ENCODE measurements around the gene ATF4. TPM values are rescaled to one million over a fixed set of nuclear protein-coding genes. Genes with fewer than 3 reads are reported as not detected.

Gene ATF4
- total and polyA plus RNA-seq, 7 donors: 246 to 1,369 (median 839) TPM

DNA sequence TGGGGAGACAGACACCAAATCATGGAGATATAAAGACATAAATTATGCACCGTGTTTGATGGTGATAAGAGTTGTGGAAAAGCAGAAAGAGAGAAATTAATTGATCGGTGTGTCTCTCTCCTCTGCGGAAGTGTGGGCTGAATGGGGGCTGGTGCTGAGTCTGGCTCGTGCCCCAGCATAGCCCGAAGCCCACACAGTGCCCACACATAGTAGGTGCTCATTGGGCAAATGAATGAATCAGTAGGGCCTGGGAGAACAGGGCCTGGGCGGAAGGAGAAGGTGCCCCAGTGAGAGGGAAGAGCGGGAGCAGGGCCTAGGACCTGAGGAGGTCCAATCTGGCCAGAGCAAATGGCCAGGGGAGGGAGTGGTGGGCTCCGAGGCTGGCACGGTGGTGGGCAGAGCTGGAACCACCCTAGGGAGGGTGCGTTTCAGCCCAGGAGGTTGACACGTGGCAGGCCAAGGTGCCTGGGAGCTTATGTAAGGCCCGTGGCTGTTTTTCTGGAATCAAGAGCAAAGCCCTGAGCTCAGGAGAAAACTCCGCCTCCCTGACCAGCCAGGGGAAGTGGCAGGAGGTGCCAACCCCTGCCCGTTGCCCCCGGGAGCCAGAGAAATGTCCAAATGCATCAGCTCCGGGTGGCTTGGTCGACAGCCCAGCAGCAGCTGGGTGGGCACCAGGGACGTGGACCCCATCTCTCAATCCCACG, 48.1 kb downstream of the ATF4 start:
- peaks cover 0 to 12% (median 2%) of the 10 kb centered on the region in 3 donors for H3K27me3 ChIP-seq (ENCODE audit: insufficient read depth in 3 of 3, low read length in 2 of 3)
- H3K4me1 ChIP-seq: no peaks in the 10 kb centered on the region
- DNase-seq: no peak
- H3K27ac ChIP-seq: no peak overlapping the region
- 57 to 63% (median 60%) methylated on average over 19 of the region's 19 CpGs for WGBS, 3 donors
- no peak overlapping the region for H3K4me3 ChIP-seq
- TF ChIP-seq, protein P1, sequence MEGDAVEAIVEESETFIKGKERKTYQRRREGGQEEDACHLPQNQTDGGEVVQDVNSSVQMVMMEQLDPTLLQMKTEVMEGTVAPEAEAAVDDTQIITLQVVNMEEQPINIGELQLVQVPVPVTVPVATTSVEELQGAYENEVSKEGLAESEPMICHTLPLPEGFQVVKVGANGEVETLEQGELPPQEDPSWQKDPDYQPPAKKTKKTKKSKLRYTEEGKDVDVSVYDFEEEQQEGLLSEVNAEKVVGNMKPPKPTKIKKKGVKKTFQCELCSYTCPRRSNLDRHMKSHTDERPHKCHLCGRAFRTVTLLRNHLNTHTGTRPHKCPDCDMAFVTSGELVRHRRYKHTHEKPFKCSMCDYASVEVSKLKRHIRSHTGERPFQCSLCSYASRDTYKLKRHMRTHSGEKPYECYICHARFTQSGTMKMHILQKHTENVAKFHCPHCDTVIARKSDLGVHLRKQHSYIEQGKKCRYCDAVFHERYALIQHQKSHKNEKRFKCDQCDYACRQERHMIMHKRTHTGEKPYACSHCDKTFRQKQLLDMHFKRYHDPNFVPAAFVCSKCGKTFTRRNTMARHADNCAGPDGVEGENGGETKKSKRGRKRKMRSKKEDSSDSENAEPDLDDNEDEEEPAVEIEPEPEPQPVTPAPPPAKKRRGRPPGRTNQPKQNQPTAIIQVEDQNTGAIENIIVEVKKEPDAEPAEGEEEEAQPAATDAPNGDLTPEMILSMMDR (IDR thresholded peaks at IDR 0.05): no peak
- no peaks in the 10 kb centered on the region for H3K9me3 ChIP-seq
- intact Hi-C loops (cut with DNase I): loop anchor here in 1 of 2 donors (10.0 kb wide), 1 partner anchor 246 kb away; no protein-coding TSS in a partner anchor
- H3K36me3 ChIP-seq (ENCODE audit: insufficient read depth in 1 of 2, low read depth in 1 of 2): no peaks in the 10 kb centered on the region
- ATAC-seq: no peak

DNA sequence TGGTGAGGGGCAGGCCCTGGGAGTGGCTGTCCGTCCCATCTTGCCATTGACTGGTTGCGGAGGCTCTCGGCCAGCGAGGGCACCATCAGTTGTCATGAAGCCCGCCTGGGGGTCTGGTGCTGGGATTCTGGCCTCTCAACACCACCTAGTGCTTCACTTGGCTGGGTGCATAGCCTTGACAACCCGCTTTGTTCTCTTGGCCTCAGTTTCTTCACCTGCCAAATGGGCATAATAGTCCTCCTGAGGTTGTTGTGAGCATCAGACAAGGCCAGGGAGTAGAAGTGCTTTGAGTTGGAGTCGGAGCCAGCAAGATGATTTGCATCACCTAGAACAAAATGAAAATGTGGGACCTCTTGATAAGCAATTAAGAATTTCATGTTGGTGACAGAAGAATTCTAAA, 48.7 kb downstream of the ATF4 start:
- intact Hi-C loops (cut with DNase I): loop anchor here in 1 of 2 donors (10.0 kb wide), 1 partner anchor 246 kb away; no protein-coding TSS in a partner anchor

DNA sequence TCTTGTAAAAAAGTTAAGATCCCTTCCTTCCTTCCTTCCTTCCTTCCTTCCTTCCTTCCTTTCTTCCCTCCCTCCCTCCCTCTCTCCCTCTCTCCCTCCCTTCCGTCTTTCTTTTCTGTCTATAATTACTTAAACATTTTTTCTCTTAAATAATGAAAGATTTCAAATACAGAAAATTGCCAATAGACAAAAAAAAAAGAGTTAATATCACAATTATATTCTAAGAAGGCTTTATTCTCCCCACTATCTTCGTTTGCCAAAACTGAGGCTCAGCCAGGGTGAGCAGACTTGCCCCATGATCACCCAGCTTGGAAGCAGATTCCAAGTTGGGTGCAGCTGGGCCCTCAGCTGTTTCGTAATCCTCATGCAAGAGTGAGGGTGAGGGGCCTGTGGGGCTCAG, 49.9 kb downstream of the ATF4 start:
- DNase-seq: no peak
- H3K27me3 ChIP-seq (ENCODE audit: insufficient read depth in 3 of 3, low read length in 2 of 3): peaks cover 0 to 4% (median 2%) of the 10 kb centered on the region in 3 donors

More for the DNA sequence above, 48.7 kb downstream of the ATF4 start:
- Histone ChIP-seq H3K36me3 (ENCODE audit: insufficient read depth in 1 of 2, low read depth in 1 of 2) (no peaks in the 10 kb centered on the region), H3K9me3 (no peaks in the 10 kb centered on the region), H3K4me3 (no peak overlapping the region), H3K27ac (no peak overlapping the region), H3K27me3 (ENCODE audit: insufficient read depth in 3 of 3, low read length in 2 of 3) (peaks cover 0 to 6% (median 2%) of the 10 kb centered on the region in 3 donors), H3K4me1 (no peaks in the 10 kb centered on the region)
- DNase-seq: no peak
- TF ChIP-seq, protein P1 (IDR thresholded peaks at IDR 0.05): no peak
- 94 to 97% (median 94%) methylated on average over 7 of the region's 7 CpGs for WGBS, 3 donors
- no peak for ATAC-seq

DNA sequence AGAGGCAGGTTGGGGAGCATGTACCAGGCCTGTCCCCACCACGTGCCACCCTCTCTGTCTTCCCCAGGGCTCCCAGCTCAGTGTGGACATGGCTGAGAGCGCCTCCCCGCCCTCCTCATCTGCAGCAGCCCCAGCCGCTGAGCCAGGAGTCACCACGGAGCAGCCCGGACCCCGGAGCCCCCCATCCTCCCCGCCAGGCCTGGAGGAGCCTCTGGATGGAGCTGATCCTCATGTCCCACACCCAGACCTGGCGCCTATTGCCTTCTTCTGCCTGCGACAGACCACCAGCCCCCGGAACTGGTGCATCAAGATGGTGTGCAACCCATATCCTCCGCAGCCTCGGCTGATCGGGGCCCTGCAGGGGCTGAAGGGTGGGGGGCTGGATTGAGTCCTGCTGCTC, 50.3 kb downstream of the ATF4 start, which contains the start of gene CACNA1I:
Gene CACNA1I (plus strand): TSS at position 89 of the 400 bp plus-strand sequence. CDS start 0 bp downstream, at position 89.
- no peak for ATAC-seq
- WGBS, 3 donors: 74 to 79% (median 78%) methylated on average over 14 of the region's 14 CpGs
- TF ChIP-seq, protein P1 (IDR thresholded peaks at IDR 0.05): no peak
- H3K9me3 ChIP-seq: no peaks in the 10 kb centered on the region
- no peak within 1 kb of the TSS for H3K27ac ChIP-seq
- H3K4me3 ChIP-seq: no peak within 1 kb of the TSS
- no peaks in the 10 kb centered on the region for H3K36me3 ChIP-seq (ENCODE audit: insufficient read depth in 1 of 2, low read depth in 1 of 2)
- DNase-seq: no peak
- H3K4me1 ChIP-seq: no peaks in the 10 kb centered on the region
- intact Hi-C loops (cut with DNase I): loop anchor here in 1 of 2 donors (10.0 kb wide), 1 partner anchor 394 kb away; the partner anchor contains the start of gene TMA7B
- H3K27me3 ChIP-seq (ENCODE audit: insufficient read depth in 3 of 3, low read length in 2 of 3): peaks cover 0 to 4% (median 2%) of the 10 kb centered on the region in 3 donors

More for the DNA sequence above, 49.9 kb downstream of the ATF4 start:
- ATAC-seq: no peak
- H3K4me3 ChIP-seq: no peak overlapping the region
- no peaks in the 10 kb centered on the region for H3K36me3 ChIP-seq (ENCODE audit: insufficient read depth in 1 of 2, low read depth in 1 of 2)
- no peak overlapping the region for H3K27ac ChIP-seq
- no peaks in the 10 kb centered on the region for H3K4me1 ChIP-seq
- H3K9me3 ChIP-seq: no peaks in the 10 kb centered on the region
- 66 to 79% (median 70%) methylated on average over 3 of the region's 3 CpGs for WGBS, 3 donors
- intact Hi-C loops (cut with DNase I): loop anchor here in 1 of 2 donors (10.0 kb wide), 1 partner anchor 395 kb away; the partner anchor contains the start of gene TMA7B
- TF ChIP-seq, protein P1 (IDR thresholded peaks at IDR 0.05): no peak

Measured in psoas muscle (tissue), 8 donors.